T-helper 17 cell (primary cell): ENCODE data around the gene HMGB3. TPM values are rescaled to one million over a fixed set of nuclear protein-coding genes. Genes with fewer than 3 reads are reported as not detected.
"Not testable (repeated sequence)": the region's sequence is repeated elsewhere in the genome, so short reads cannot be mapped to it uniquely, and the experiment has no call there.

ENCODE experiments used
- ATAC-seq: fragments of 150-1000 bp; cut with Tn5 transposase; 2 replicates; pipeline ENCODE4 v1.10.0; 2021; ENCODE audit warnings: mild to moderate bottlenecking, moderate library complexity
- DNase-seq, 3 donors: peaks; one replicate each; pipeline versions ENCODE4 v3.0.0 to v3.0.0-alpha.2; 2020 to 2021
- H3K9me3 ChIP-seq: one replicate; pipeline ENCODE4 v1.7.0; 2013; ENCODE audit warnings: low read length, mild to moderate bottlenecking; ENCODE audit not compliant: control insufficient read depth, poor library complexity, severe bottlenecking
- H3K27ac Mint-ChIP-seq: one replicate; pipeline ENCODE4 v1.8.0; 2022; ENCODE audit warnings: mild to moderate bottlenecking, moderate library complexity, mixed read lengths
- H3K27me3 Mint-ChIP-seq: one replicate; pipeline ENCODE4 v1.8.0; 2022; ENCODE audit warnings: mixed read lengths
- H3K36me3 Mint-ChIP-seq: one replicate; pipeline ENCODE4 v1.8.0; 2022; ENCODE audit warnings: low read depth, mixed read lengths
- H3K4me1 Mint-ChIP-seq: one replicate; pipeline ENCODE4 v1.8.0; 2022; ENCODE audit warnings: mild to moderate bottlenecking, mixed read lengths
- H3K4me3 Mint-ChIP-seq: one replicate; pipeline ENCODE4 v1.8.0; 2022; ENCODE audit warnings: mild to moderate bottlenecking, moderate library complexity, mixed read lengths
- total RNA-seq, 4 donors: library from RNA in 2 of 4; stranded (reverse) in 2 of 4; gene quantifications; one replicate each; pipeline ENCODE4 v1.2.3 and lab custom pipeline; 2022 to 2026

Gene HMGB3
- total RNA-seq, 2 donors from 2014 or later = 4.6 to 5.4 TPM

DNA sequence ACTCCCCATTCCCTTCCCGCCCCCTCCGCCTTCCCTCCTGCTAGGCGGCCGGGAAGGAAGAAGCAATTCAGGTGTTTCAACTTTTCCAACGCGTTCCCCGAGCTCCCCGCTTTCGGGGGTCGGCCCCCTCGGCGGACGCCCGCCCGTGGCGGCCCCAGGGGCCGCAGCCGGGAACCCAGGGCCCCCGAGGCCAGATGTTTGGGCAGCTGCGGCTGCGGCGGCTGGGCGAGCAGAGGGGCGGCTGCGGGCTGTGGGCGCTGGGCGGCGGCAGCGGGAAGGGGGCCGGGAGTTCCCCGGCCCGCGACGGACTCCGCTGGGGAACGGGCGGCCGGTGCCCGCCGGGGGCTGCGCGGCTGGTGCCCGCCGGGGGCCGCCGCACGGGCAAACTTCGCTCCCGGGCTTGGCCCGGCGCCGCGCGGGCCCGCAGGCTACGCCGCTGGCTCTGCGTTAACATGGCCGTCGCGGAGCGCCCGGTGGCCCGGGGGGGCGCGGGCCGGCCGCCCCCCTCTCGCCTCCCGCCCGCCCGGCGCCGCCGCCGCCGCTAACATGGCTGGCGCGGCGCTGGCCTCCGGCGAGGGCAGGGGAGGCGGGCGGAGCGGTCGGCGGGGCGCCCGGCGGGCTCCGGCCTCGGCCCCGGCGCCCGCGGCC lies 510 bp downstream of the HMGB3 start:
- no peak overlapping the region for H3K27ac Mint-ChIP-seq
- no peaks in the 10 kb centered on the region for H3K36me3 Mint-ChIP-seq
- H3K4me3 Mint-ChIP-seq = no peak overlapping the region
- no peaks in the 10 kb centered on the region for H3K9me3 ChIP-seq
- peak; percentile 10 for ATAC-seq
- peaks cover 4% of the 10 kb centered on the region for H3K4me1 Mint-ChIP-seq
- H3K27me3 Mint-ChIP-seq = no peaks in the 10 kb centered on the region
- DNase-seq = peak in 1 of 3 donors; percentile 7

- H3K36me3 Mint-ChIP-seq = no peaks in the 10 kb centered on the region
- ATAC-seq = no peak
- peaks cover 4% of the 10 kb centered on the region for H3K4me1 Mint-ChIP-seq
- H3K4me3 Mint-ChIP-seq = peak overlapping the region; percentile 86
- peak; percentile 4 to 17 (median 9) for DNase-seq
- no peaks in the 10 kb centered on the region for H3K9me3 ChIP-seq
- no peaks in the 10 kb centered on the region for H3K27me3 Mint-ChIP-seq
- H3K27ac Mint-ChIP-seq = no peak overlapping the region
Measured at GRCh38 chrX:150984169-150984824, 1.2 kb downstream of the HMGB3 start.

DNA sequence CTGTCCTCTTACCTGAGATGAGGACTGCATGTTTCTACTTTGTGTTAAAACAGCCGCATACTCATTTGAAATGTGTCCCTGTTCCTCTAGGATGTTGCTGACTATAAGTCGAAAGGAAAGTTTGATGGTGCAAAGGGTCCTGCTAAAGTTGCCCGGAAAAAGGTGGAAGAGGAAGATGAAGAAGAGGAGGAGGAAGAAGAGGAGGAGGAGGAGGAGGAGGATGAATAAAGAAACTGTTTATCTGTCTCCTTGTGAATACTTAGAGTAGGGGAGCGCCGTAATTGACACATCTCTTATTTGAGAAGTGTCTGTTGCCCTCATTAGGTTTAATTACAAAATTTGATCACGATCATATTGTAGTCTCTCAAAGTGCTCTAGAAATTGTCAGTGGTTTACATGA lies 4.6 kb downstream of the HMGB3 start:
- not testable (repeated sequence) for H3K27ac Mint-ChIP-seq, H3K27me3 Mint-ChIP-seq, ATAC-seq, H3K4me1 Mint-ChIP-seq, H3K36me3 Mint-ChIP-seq, DNase-seq, H3K4me3 Mint-ChIP-seq, H3K9me3 ChIP-seq

- H3K36me3 Mint-ChIP-seq = no peaks in the 10 kb centered on the region
- H3K4me1 Mint-ChIP-seq = peaks cover 4% of the 10 kb centered on the region
- H3K9me3 ChIP-seq = no peaks in the 10 kb centered on the region
- no peak overlapping the region for H3K4me3 Mint-ChIP-seq
- no peaks in the 10 kb centered on the region for H3K27me3 Mint-ChIP-seq
- DNase-seq = no peak
- H3K27ac Mint-ChIP-seq = no peak overlapping the region
- no peak for ATAC-seq
Measured at GRCh38 chrX:150989420-150989819, 6.3 kb downstream of the HMGB3 start.

- no peaks in the 10 kb centered on the region for H3K36me3 Mint-ChIP-seq
- no peaks in the 10 kb centered on the region for H3K27me3 Mint-ChIP-seq
- ATAC-seq (no peak), DNase-seq (no peak)
- H3K4me1 Mint-ChIP-seq = no peaks in the 10 kb centered on the region
- H3K27ac Mint-ChIP-seq = no peak overlapping the region
- no peak overlapping the region for H3K4me3 Mint-ChIP-seq
- H3K9me3 ChIP-seq = no peaks in the 10 kb centered on the region
Measured at GRCh38 chrX:150990910-150991309, 7.8 kb downstream of the HMGB3 start.

DNA sequence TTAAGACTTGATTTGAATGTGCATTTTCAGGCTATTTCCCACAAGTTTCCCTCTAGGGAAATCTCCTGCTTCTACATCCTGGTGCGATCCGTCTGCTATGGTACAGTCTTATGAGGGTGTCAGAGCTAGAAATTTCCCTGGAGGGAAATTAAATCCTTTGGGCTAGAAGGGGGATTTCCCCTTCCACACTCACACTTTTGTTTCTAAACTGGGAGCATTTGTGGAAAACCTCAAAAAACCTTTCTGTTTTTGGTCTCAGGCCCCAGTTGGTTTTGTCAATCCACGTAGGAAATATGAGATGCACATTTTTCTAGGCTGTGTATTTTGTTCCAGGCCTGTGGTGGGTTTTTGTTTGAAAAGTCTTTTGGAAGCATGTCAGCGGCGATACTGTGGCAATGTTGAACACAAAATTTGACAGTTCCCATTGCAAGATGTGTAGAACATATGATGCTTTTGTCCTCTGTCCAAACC lies 17.8 kb downstream of the HMGB3 start:
- no peak for DNase-seq

GRCh38 chrX:151004085-151004484 lies 20.9 kb downstream of the HMGB3 start:
- ATAC-seq (no peak), DNase-seq (no peak)
- Mint-ChIP-seq H3K4me3 (no peak overlapping the region), H3K4me1 (no peaks in the 10 kb centered on the region), H3K27me3 (no peaks in the 10 kb centered on the region), H3K36me3 (no peaks in the 10 kb centered on the region), H3K27ac (no peak overlapping the region)
- H3K9me3 ChIP-seq = no peaks in the 10 kb centered on the region

More for the DNA sequence above, 17.8 kb downstream of the HMGB3 start:
- H3K36me3 Mint-ChIP-seq = no peaks in the 10 kb centered on the region
- no peak for ATAC-seq
- H3K27me3 Mint-ChIP-seq = no peaks in the 10 kb centered on the region
- H3K9me3 ChIP-seq = no peaks in the 10 kb centered on the region
- H3K4me3 Mint-ChIP-seq = no peak overlapping the region
- H3K27ac Mint-ChIP-seq = no peak overlapping the region
- H3K4me1 Mint-ChIP-seq = no peaks in the 10 kb centered on the region

GRCh38 chrX:151006410-151007109 lies 23.4 kb downstream of the HMGB3 start:
- no peak overlapping the region for H3K4me3 Mint-ChIP-seq

GRCh38 chrX:151009582-151009981 lies 26.4 kb downstream of the HMGB3 start:
- Mint-ChIP-seq H3K27ac (no peak overlapping the region), H3K4me1 (no peaks in the 10 kb centered on the region), H3K4me3 (no peak overlapping the region), H3K36me3 (no peaks in the 10 kb centered on the region), H3K27me3 (no peaks in the 10 kb centered on the region)
- H3K9me3 ChIP-seq = no peaks in the 10 kb centered on the region
- ATAC-seq (no peak), DNase-seq (no peak)

More at GRCh38 chrX:151006410-151007109, 23.4 kb downstream of the HMGB3 start:
- H3K9me3 ChIP-seq = no peaks in the 10 kb centered on the region
- ATAC-seq (no peak), DNase-seq (no peak)
- no peak overlapping the region for H3K27ac Mint-ChIP-seq
- H3K4me1 Mint-ChIP-seq = no peaks in the 10 kb centered on the region
- no peaks in the 10 kb centered on the region for H3K36me3 Mint-ChIP-seq
- no peaks in the 10 kb centered on the region for H3K27me3 Mint-ChIP-seq

- no peaks in the 10 kb centered on the region for H3K36me3 Mint-ChIP-seq
- no peaks in the 10 kb centered on the region for H3K9me3 ChIP-seq
- H3K27me3 Mint-ChIP-seq = no peaks in the 10 kb centered on the region
- DNase-seq = no peak
- no peak for ATAC-seq
- no peak overlapping the region for H3K27ac Mint-ChIP-seq
- no peak overlapping the region for H3K4me3 Mint-ChIP-seq
- no peaks in the 10 kb centered on the region for H3K4me1 Mint-ChIP-seq
Measured at GRCh38 chrX:151013164-151013743, 30.1 kb downstream of the HMGB3 start.

DNA sequence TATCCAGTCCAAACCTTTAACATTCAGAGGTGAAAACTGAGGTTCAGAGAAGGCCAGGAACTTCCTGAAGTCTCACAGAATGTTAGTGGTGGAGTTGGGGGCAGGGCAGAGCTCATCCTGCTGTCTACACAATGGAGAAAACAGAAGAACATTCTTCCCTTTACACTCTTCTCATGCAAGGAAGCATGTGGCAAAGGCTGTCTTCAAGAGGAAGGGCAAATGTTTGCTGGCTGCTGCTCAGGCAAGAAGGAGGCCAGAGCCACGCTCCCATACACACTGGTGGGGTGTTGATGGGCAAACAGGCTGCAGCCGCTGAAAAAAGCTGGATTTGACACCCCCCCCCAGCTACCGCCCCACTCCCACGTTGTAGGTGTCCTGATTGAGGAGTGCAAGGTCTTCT lies 32.5 kb downstream of the HMGB3 start:
- no peak for ATAC-seq

GRCh38 chrX:151019856-151020255 lies 36.7 kb downstream of the HMGB3 start:
- Mint-ChIP-seq H3K4me1 (no peaks in the 10 kb centered on the region), H3K36me3 (no peaks in the 10 kb centered on the region), H3K27ac (no peak overlapping the region), H3K27me3 (no peaks in the 10 kb centered on the region), H3K4me3 (no peak overlapping the region)
- DNase-seq = no peak
- H3K9me3 ChIP-seq = no peaks in the 10 kb centered on the region
- no peak for ATAC-seq

More for the DNA sequence above, 32.5 kb downstream of the HMGB3 start:
- no peak overlapping the region for H3K27ac Mint-ChIP-seq
- H3K4me3 Mint-ChIP-seq = no peak overlapping the region
- H3K27me3 Mint-ChIP-seq = no peaks in the 10 kb centered on the region
- H3K9me3 ChIP-seq = no peaks in the 10 kb centered on the region
- no peaks in the 10 kb centered on the region for H3K36me3 Mint-ChIP-seq
- DNase-seq = no peak
- H3K4me1 Mint-ChIP-seq = no peaks in the 10 kb centered on the region

- Mint-ChIP-seq H3K4me3 (no peak overlapping the region), H3K36me3 (no peaks in the 10 kb centered on the region), H3K27me3 (peaks cover 6% of the 10 kb centered on the region), H3K27ac (no peak overlapping the region), H3K4me1 (no peaks in the 10 kb centered on the region)
- no peaks in the 10 kb centered on the region for H3K9me3 ChIP-seq
- DNase-seq (no peak), ATAC-seq (no peak)
Measured at GRCh38 chrX:151030845-151031244, 47.7 kb downstream of the HMGB3 start.
